CD4-positive, alpha-beta T cell (primary cell): Measurements from ENCODE around the gene UBE3C. TPM values are rescaled to one million over a fixed set of nuclear protein-coding genes. Genes with fewer than 3 reads are reported as not detected.

ENCODE experiments used
- ATAC-seq: fragments of 200-7000 bp; cut with Tn5 transposase; one replicate; pipeline ENCODE4 v1.10.0; 2022; ENCODE audit warnings: mild to moderate bottlenecking; ENCODE audit not compliant: poor library complexity
- CTCF ChIA-PET: fragments of 350-600 bp; sonication (Branson Sonifier 250); formaldehyde crosslinking; loops from one replicate; lab custom pipeline; 2021; ENCODE audit warnings: antibody characterized with exemption, inconsistent platforms; lab: Charles Lee
- POLR2A ChIA-PET: fragments of 350-600 bp; sonication (Branson Sonifier 250); formaldehyde crosslinking; loops from one replicate; lab custom pipeline; 2021; ENCODE audit warnings: antibody characterized with exemption, inconsistent platforms; lab: Charles Lee
- DNase-seq, 14 experiments: peaks; one replicate each; pipeline ENCODE4 v3.0.0-alpha.2; 2013 to 2020; ENCODE audit warnings: mixed read lengths in 2 of 14
- H3K27ac ChIP-seq, 2 donors: one replicate each; pipeline versions ENCODE4 v1.5.1 to v1.7.0; 2013; ENCODE audit warnings: low read length in 2 of 2, low read depth in 1 of 2, mild to moderate bottlenecking in 1 of 2
- H3K27me3 ChIP-seq, 2 experiments: 1 replicate in 1 of 2; 2 replicates in 1 of 2; pipeline versions ENCODE4 v1.6.1 to v1.7.0; 2013; ENCODE audit warnings: low read length in 2 of 2, control low read depth in 1 of 2, mild to moderate bottlenecking in 1 of 2, moderate library complexity in 1 of 2; ENCODE audit not compliant: insufficient read depth in 2 of 2, control insufficient read depth in 1 of 2
- H3K36me3 ChIP-seq: one replicate; pipeline ENCODE4 v1.6.1; 2013; ENCODE audit warnings: low read length, control low read depth; ENCODE audit not compliant: insufficient read depth
- H3K4me1 ChIP-seq: one replicate; pipeline ENCODE4 v1.6.1; 2013; ENCODE audit warnings: low read length, control low read depth; ENCODE audit not compliant: insufficient read depth
- H3K4me3 ChIP-seq: one replicate; pipeline ENCODE4 v1.5.1; 2013; ENCODE audit warnings: mild to moderate bottlenecking, low read length, moderate library complexity
- H3K9me3 ChIP-seq, 2 experiments: 1 replicate in 1 of 2; 2 replicates in 1 of 2; pipeline versions ENCODE4 v1.6.1 to v1.7.0; 2013; ENCODE audit warnings: low read length in 2 of 2, mild to moderate bottlenecking in 2 of 2, control low read depth in 1 of 2, moderate library complexity in 1 of 2; ENCODE audit not compliant: control insufficient read depth in 1 of 2, insufficient read depth in 1 of 2
- H3K27ac Mint-ChIP-seq: one replicate; pipeline ENCODE4 v1.8.0; 2020; ENCODE audit warnings: mixed read lengths
- H3K27me3 Mint-ChIP-seq: one replicate; pipeline ENCODE4 v1.8.0; 2021; ENCODE audit warnings: mixed read lengths
- H3K36me3 Mint-ChIP-seq: one replicate; pipeline ENCODE4 v1.8.0; 2021; ENCODE audit warnings: low read depth, mixed read lengths
- H3K4me1 Mint-ChIP-seq: one replicate; pipeline ENCODE4 v1.8.0; 2021; ENCODE audit warnings: low read depth, mixed read lengths
- H3K4me3 Mint-ChIP-seq: one replicate; pipeline ENCODE4 v1.8.0; 2020; ENCODE audit warnings: mild to moderate bottlenecking, mixed read lengths
- H3K9me3 Mint-ChIP-seq: one replicate; pipeline ENCODE4 v1.8.0; 2020; ENCODE audit warnings: mixed read lengths
- intact Hi-C, 2 experiments: fragments of 100-400 bp; cut with DNase I in 1 of 2; cut with micrococcal nuclease in 1 of 2; formaldehyde crosslinking; loops; one replicate each; pipeline versions ENCODE4 v1.15.1 to v1.9.0; 2023 to 2025; cut with DNase I, micrococcal nuclease
- total RNA-seq, 174 experiments: library from RNA in 2 of 174; stranded (reverse) in 2 of 174; gene quantifications; one replicate each; pipeline ENCODE4 v1.2.3 and lab custom pipeline; 2021 to 2026
- TF ChIP-seq, protein P1 (sequence below): fragments of 200-600 bp; IDR thresholded peaks from one replicate; pipeline ENCODE4 v1.8.0; 2022; ENCODE audit warnings: antibody characterized with exemption, mild to moderate bottlenecking

The UBE3C gene
- total RNA-seq, 2 experiments from 2014 or later, result 30.8 to 32.3 TPM

- H3K4me3 Mint-ChIP-seq, result no peak overlapping the region
- Histone ChIP-seq H3K36me3 (no peaks in the 10 kb centered on the region), H3K4me3 (no peak overlapping the region), H3K27ac (no peak overlapping the region), H3K4me1 (peaks cover 4% of the 10 kb centered on the region), H3K27me3 (no peaks in the 10 kb centered on the region), H3K9me3 (peaks cover 0 to 6% of the 10 kb centered on the region in 2 experiments)
- TF ChIP-seq, protein P1, sequence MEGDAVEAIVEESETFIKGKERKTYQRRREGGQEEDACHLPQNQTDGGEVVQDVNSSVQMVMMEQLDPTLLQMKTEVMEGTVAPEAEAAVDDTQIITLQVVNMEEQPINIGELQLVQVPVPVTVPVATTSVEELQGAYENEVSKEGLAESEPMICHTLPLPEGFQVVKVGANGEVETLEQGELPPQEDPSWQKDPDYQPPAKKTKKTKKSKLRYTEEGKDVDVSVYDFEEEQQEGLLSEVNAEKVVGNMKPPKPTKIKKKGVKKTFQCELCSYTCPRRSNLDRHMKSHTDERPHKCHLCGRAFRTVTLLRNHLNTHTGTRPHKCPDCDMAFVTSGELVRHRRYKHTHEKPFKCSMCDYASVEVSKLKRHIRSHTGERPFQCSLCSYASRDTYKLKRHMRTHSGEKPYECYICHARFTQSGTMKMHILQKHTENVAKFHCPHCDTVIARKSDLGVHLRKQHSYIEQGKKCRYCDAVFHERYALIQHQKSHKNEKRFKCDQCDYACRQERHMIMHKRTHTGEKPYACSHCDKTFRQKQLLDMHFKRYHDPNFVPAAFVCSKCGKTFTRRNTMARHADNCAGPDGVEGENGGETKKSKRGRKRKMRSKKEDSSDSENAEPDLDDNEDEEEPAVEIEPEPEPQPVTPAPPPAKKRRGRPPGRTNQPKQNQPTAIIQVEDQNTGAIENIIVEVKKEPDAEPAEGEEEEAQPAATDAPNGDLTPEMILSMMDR, result no peak
- H3K36me3 Mint-ChIP-seq, result no peaks in the 10 kb centered on the region
- ChIA-PET POLR2A (no interaction called here), CTCF (no interaction called here)
- H3K27me3 Mint-ChIP-seq, result no peaks in the 10 kb centered on the region
- DNase-seq (no peak), ATAC-seq (no peak)
- H3K27ac Mint-ChIP-seq, result no peak overlapping the region
- intact Hi-C loops, result no loop called here
- H3K9me3 Mint-ChIP-seq, result no peaks in the 10 kb centered on the region
- no peaks in the 10 kb centered on the region for H3K4me1 Mint-ChIP-seq
Observed at GRCh38 chr7:157310676-157311185, 172.0 kb downstream of the UBE3C start.

- ATAC-seq (no peak), DNase-seq (no peak)
- H3K9me3 Mint-ChIP-seq, result no peaks in the 10 kb centered on the region
- intact Hi-C loops, result no loop called here
- Histone ChIP-seq H3K27me3 (no peaks in the 10 kb centered on the region), H3K4me3 (no peak overlapping the region), H3K27ac (no peak overlapping the region), H3K36me3 (no peaks in the 10 kb centered on the region), H3K9me3 (peaks cover 0 to 6% of the 10 kb centered on the region in 2 experiments), H3K4me1 (no peaks in the 10 kb centered on the region)
- no peaks in the 10 kb centered on the region for H3K27me3 Mint-ChIP-seq
- H3K36me3 Mint-ChIP-seq, result no peaks in the 10 kb centered on the region
- no peaks in the 10 kb centered on the region for H3K4me1 Mint-ChIP-seq
- no peak overlapping the region for H3K27ac Mint-ChIP-seq
- TF ChIP-seq, protein P1, result no peak
- CTCF ChIA-PET, result no interaction called here
- no peak overlapping the region for H3K4me3 Mint-ChIP-seq
- POLR2A ChIA-PET, result no interaction called here
Observed at GRCh38 chr7:157312941-157313340, 174.2 kb downstream of the UBE3C start.

DNA sequence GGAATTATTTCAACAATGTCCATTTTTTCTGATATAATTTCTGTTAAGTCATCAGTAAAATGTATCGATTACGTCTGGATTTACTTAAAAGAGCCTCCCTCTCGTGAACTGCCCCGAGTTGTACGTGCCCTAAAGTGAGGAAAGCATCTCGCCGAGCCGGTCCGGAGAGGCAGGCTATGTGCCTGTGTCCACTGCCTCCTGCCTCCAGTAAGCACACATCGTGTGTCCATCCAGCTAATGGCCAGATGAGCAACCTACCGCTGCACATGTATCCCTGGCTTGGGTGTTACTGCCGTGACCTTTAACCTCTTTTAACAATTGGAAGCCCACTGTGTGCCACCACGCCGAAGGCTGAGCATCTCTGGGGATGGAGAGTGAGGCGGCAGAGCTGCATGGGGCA is 174.9 kb downstream of the UBE3C start:
- no peaks in the 10 kb centered on the region for H3K9me3 Mint-ChIP-seq

More for the DNA sequence above, 174.9 kb downstream of the UBE3C start:
- H3K36me3 ChIP-seq, result no peaks in the 10 kb centered on the region
- no peak overlapping the region for H3K4me3 ChIP-seq
- POLR2A ChIA-PET, result no interaction called here
- no peaks in the 10 kb centered on the region for H3K27me3 Mint-ChIP-seq
- H3K9me3 ChIP-seq, result peaks cover 0 to 6% of the 10 kb centered on the region in 2 experiments
- TF ChIP-seq, protein P1, result no peak
- H3K4me3 Mint-ChIP-seq, result no peak overlapping the region
- no peak for ATAC-seq
- no peak for DNase-seq
- no peak overlapping the region for H3K27ac ChIP-seq
- H3K4me1 Mint-ChIP-seq, result no peaks in the 10 kb centered on the region
- H3K27ac Mint-ChIP-seq, result no peak overlapping the region
- no peaks in the 10 kb centered on the region for H3K27me3 ChIP-seq
- intact Hi-C loops, result no loop called here
- H3K36me3 Mint-ChIP-seq, result no peaks in the 10 kb centered on the region
- CTCF ChIA-PET, result no interaction called here
- no peaks in the 10 kb centered on the region for H3K4me1 ChIP-seq
